GM12874 (cell line): ENCODE results near the gene GRIK2.

Experiments used
- CTCF ChIP-seq: IDR thresholded peaks from 2 replicates; pipeline ENCODE4 v1.5.1; 2011; ENCODE audit warnings: low read depth, mild to moderate bottlenecking, control low read depth, low read length, moderate library complexity; ENCODE audit not compliant: insufficient read depth

Gene GRIK2

GRCh38 chr6:101912311-101912710 lies 518.8 kb downstream of the GRIK2 start:
- no peak for TF ChIP-seq CTCF

GRCh38 chr6:101918471-101918870 lies 525.0 kb downstream of the GRIK2 start:
- TF ChIP-seq CTCF: no peak

GRCh38 chr6:101921829-101922450 lies 528.4 kb downstream of the GRIK2 start:
- no peak for TF ChIP-seq CTCF

- no peak for TF ChIP-seq CTCF
Measured at GRCh38 chr6:101926149-101926925, 532.8 kb downstream of the GRIK2 start.

- TF ChIP-seq CTCF: no peak
Measured at GRCh38 chr6:101931766-101932165, 538.3 kb downstream of the GRIK2 start.

GRCh38 chr6:101932704-101933103 lies 539.2 kb downstream of the GRIK2 start:
- TF ChIP-seq CTCF: no peak

GRCh38 chr6:101935732-101936131 lies 542.2 kb downstream of the GRIK2 start:
- no peak for TF ChIP-seq CTCF
